ENCODE results near the gene PHLDB1.
A peak's percentile ranks its signal among the peaks of the same experiment; 100 is the strongest.

- TF ChIP-seq, protein P1, sequence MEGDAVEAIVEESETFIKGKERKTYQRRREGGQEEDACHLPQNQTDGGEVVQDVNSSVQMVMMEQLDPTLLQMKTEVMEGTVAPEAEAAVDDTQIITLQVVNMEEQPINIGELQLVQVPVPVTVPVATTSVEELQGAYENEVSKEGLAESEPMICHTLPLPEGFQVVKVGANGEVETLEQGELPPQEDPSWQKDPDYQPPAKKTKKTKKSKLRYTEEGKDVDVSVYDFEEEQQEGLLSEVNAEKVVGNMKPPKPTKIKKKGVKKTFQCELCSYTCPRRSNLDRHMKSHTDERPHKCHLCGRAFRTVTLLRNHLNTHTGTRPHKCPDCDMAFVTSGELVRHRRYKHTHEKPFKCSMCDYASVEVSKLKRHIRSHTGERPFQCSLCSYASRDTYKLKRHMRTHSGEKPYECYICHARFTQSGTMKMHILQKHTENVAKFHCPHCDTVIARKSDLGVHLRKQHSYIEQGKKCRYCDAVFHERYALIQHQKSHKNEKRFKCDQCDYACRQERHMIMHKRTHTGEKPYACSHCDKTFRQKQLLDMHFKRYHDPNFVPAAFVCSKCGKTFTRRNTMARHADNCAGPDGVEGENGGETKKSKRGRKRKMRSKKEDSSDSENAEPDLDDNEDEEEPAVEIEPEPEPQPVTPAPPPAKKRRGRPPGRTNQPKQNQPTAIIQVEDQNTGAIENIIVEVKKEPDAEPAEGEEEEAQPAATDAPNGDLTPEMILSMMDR (IDR thresholded peaks at IDR 0.05): no peak
- peak in 1 of 4 donors; percentile 13 for TF ChIP-seq POLR2A (IDR thresholded peaks at IDR 0.05)
- no peak for TF ChIP-seq POLR2AphosphoS5 (IDR thresholded peaks at IDR 0.05)
- TF ChIP-seq EP300 (IDR thresholded peaks at IDR 0.05): no peak
Observed at GRCh38 chr11:118610225-118610772, 2.9 kb downstream of the PHLDB1 start.

All from upper lobe of left lung (tissue), 4 donors.